Nephron progenitor cell (in vitro differentiated cells): ENCODE measurements around the gene UCHL5.
"Not testable (repeated sequence)": the region's sequence is repeated elsewhere in the genome, so short reads cannot be mapped to it uniquely, and the experiment has no call there.

Experiments
- DNase-seq: peaks from one replicate; pipeline ENCODE4 v3.0.0; 2021
- H3K27ac Mint-ChIP-seq: 2 replicates; pipeline ENCODE4 v1.8.0; 2021; ENCODE audit warnings: mild to moderate bottlenecking, moderate library complexity, mixed read lengths
- H3K27me3 Mint-ChIP-seq: 2 replicates; pipeline ENCODE4 v1.8.0; 2021; ENCODE audit warnings: mild to moderate bottlenecking, low read depth, mixed read lengths; ENCODE audit not compliant: poor library complexity
- H3K36me3 Mint-ChIP-seq: 2 replicates; pipeline ENCODE4 v1.8.0; 2021; ENCODE audit warnings: low read depth, mixed read lengths
- H3K4me1 Mint-ChIP-seq: 2 replicates; pipeline ENCODE4 v1.8.0; 2021; ENCODE audit warnings: mixed read lengths
- H3K4me3 Mint-ChIP-seq: 2 replicates; pipeline ENCODE4 v1.8.0; 2021; ENCODE audit warnings: mild to moderate bottlenecking, moderate library complexity, mixed read lengths
- H3K9me3 Mint-ChIP-seq: 2 replicates; pipeline ENCODE4 v1.8.0; 2021; ENCODE audit warnings: mild to moderate bottlenecking, moderate library complexity, mixed read lengths
- TF ChIP-seq, protein P1 (sequence below): fragments of 200-600 bp; sonication (generic); IDR thresholded peaks from 2 replicates; pipeline ENCODE4 v1.5.0; 2021; ENCODE audit warnings: antibody characterized with exemption

UCHL5 gene

DNA sequence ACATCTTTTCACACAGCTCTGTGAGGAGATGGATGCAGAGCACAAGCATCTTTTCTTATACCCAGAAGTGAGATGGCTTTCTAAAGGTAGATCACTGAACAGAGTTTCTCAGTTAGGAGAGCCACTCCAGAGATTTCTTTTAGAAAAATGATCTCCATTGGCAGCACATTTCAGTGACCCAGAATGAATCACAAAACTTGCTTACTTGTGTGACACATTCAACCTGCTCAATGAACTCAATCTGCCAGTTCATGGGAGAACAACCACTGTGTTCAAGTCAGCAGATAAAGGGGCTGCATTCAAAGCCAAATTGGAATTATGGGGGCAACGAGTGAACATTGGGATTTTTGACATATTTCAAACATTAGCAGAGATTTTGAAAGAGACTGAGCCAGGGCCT lies 78.3 kb downstream of the UCHL5 start:
- H3K36me3 Mint-ChIP-seq, result peaks cover 27% of the 10 kb centered on the region
- TF ChIP-seq, protein P1, sequence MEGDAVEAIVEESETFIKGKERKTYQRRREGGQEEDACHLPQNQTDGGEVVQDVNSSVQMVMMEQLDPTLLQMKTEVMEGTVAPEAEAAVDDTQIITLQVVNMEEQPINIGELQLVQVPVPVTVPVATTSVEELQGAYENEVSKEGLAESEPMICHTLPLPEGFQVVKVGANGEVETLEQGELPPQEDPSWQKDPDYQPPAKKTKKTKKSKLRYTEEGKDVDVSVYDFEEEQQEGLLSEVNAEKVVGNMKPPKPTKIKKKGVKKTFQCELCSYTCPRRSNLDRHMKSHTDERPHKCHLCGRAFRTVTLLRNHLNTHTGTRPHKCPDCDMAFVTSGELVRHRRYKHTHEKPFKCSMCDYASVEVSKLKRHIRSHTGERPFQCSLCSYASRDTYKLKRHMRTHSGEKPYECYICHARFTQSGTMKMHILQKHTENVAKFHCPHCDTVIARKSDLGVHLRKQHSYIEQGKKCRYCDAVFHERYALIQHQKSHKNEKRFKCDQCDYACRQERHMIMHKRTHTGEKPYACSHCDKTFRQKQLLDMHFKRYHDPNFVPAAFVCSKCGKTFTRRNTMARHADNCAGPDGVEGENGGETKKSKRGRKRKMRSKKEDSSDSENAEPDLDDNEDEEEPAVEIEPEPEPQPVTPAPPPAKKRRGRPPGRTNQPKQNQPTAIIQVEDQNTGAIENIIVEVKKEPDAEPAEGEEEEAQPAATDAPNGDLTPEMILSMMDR, result no peak
- H3K9me3 Mint-ChIP-seq, result peaks cover 29% of the 10 kb centered on the region
- no peak overlapping the region for H3K4me3 Mint-ChIP-seq
- DNase-seq, result no peak
- H3K27me3 Mint-ChIP-seq, result peaks cover 3% of the 10 kb centered on the region
- H3K4me1 Mint-ChIP-seq, result peaks cover 5% of the 10 kb centered on the region
- no peak overlapping the region for H3K27ac Mint-ChIP-seq

DNA sequence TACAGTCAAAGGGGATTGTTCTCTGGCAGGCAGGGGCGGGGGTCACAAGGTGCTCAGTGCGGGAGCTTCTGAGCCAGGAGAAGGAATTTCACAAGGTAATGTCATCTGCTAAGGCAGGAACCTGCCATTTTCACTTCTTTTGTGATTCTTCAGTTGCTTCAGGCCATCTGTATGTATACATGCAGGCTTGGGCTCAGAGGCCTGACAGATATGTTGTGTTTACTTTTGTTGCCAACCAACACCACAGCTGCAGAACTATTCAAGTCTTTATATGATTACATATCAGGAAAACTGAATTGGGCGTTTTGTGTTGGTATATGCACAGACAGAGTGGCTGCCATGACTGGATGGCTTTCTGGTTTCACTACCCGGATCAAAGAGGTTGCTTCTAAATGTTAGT lies 78.8 kb downstream of the UCHL5 start:
- Mint-ChIP-seq H3K9me3 (peaks cover 29% of the 10 kb centered on the region), H3K36me3 (peaks cover 27% of the 10 kb centered on the region)
- DNase-seq, H3K27ac Mint-ChIP-seq, H3K4me1 Mint-ChIP-seq, H3K27me3 Mint-ChIP-seq, H3K4me3 Mint-ChIP-seq: not testable (repeated sequence)

DNA sequence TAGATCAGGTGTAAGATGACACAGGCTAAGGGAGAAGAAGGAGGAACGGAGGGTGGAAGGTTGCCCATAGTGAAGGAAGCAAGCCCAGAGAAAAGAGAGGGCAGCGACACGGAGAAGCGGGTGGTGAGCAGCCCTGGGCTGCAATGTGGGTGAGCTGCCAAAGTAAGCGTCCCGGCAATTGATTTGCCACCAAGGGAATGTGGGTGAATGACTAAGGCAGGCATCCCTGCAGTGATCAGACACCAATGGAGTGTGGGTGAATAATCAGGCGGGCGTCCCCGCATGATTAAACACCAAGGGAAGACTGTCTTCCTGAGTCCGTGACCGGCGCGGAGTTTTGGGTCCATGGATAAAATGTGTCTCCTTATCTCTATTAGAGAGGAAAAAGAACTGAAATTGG lies 79.6 kb downstream of the UCHL5 start:
- TF ChIP-seq, protein P1, result no peak
- Mint-ChIP-seq H3K36me3 (peaks cover 27% of the 10 kb centered on the region), H3K9me3 (peaks cover 29% of the 10 kb centered on the region), H3K4me1 (peaks cover 5% of the 10 kb centered on the region), H3K27ac (no peak overlapping the region), H3K4me3 (no peak overlapping the region), H3K27me3 (peaks cover 3% of the 10 kb centered on the region)
- no peak for DNase-seq

DNA sequence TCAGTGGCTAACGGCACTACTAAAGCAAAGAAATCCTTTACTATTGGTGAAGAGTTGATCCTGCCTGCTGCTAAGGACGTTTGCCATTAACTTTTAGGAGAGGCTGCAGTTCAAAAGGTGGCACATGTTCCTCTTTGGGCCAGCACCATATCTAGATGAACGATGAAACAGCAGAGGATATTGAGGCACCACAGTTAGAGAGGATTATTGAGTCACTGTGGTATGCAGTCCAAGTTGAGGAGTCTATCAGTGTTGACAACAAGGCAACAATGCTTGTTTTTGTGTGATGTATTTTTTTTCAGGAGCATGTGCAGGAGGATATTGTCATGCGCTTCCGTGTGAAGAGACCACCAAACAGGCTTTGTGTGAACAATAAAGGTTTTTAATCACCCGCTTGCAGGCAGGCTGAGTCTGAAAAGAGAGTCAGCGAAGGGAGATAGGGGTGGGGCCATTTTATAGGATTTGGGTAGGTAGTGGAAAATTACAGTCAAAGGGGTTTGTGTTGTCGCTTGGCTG lies 80.9 kb downstream of the UCHL5 start:
- no peaks in the 10 kb centered on the region for H3K27me3 Mint-ChIP-seq
- H3K36me3 Mint-ChIP-seq, result peaks cover 27% of the 10 kb centered on the region
- H3K9me3 Mint-ChIP-seq, result peaks cover 29% of the 10 kb centered on the region
- no peak overlapping the region for H3K27ac Mint-ChIP-seq
- H3K4me1 Mint-ChIP-seq, result peaks cover 5% of the 10 kb centered on the region
- no peak for DNase-seq
- TF ChIP-seq, protein P1, result no peak
- no peak overlapping the region for H3K4me3 Mint-ChIP-seq

DNA sequence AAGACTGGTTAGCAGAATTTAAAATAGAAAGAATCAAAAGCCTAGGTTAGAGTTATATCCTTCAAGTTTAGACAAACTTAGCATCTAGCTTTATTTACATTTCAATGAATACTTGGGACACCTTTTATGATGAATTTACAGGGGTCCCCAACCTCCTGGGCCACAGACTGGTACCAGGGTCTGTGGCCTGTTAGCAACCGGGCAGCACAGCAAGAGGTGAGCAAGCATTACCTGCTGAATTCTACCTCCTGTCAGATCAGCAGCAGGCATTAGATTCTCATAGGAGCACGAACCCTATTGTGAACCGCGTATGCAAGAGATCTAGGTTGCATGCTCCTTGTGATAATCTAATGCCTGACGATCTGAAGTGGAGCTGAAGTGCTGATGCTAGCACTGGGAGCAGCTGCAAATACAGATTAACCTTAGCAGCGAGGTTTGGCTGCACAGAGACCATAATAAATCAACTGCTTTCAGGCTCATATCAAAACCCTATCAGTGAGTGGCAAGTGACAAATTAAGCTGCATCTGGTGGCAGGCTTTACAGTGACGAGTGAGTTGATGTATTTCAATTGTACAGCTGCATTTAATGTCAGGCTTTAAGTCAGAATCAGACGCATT lies 82.0 kb downstream of the UCHL5 start:
- H3K27me3 Mint-ChIP-seq, result no peaks in the 10 kb centered on the region
- TF ChIP-seq, protein P1, result no peak
- peaks cover 9% of the 10 kb centered on the region for H3K4me1 Mint-ChIP-seq
- no peak overlapping the region for H3K4me3 Mint-ChIP-seq
- H3K9me3 Mint-ChIP-seq, result peaks cover 29% of the 10 kb centered on the region
- DNase-seq, result no peak
- H3K36me3 Mint-ChIP-seq, result peaks cover 27% of the 10 kb centered on the region
- no peak overlapping the region for H3K27ac Mint-ChIP-seq

DNA sequence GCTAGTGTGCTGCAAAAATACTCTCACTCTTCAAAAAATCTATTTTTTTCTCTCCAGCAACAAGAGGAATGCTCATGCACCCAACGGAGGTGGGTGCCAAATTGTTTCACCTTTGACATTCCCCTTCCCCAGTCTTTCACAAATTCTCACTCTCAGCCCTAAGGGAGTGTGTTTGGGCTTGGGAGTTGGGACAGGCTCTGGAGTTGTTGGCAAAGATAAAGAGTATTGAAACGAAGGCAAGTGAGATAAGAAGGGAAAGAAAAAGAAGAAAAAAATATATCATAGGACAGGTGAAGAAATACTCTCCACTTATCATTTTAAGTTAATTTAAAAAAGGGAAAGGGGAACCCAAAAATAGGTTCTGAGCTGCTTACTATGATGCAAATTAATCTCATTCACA lies 82.6 kb downstream of the UCHL5 start:
- no peaks in the 10 kb centered on the region for H3K27me3 Mint-ChIP-seq
- peaks cover 27% of the 10 kb centered on the region for H3K36me3 Mint-ChIP-seq
- H3K4me3 Mint-ChIP-seq, result no peak overlapping the region
- DNase-seq, result no peak
- peaks cover 8% of the 10 kb centered on the region for H3K4me1 Mint-ChIP-seq
- TF ChIP-seq, protein P1, result no peak
- H3K27ac Mint-ChIP-seq, result no peak overlapping the region
- H3K9me3 Mint-ChIP-seq, result peaks cover 29% of the 10 kb centered on the region
